ENCODE data around the gene PACRG. TPM values are rescaled to one million over a fixed set of nuclear protein-coding genes. Genes with fewer than 3 reads are reported as not detected.

PACRG gene
- total and polyA plus RNA-seq, 2 experiments from 2014 or later: 0.17 to 0.68 TPM

- Histone ChIP-seq H2AFZ (no peak overlapping the region), H3K27ac (ENCODE audit: low read depth) (no peak overlapping the region), H3K9me2 (ENCODE audit: insufficient read depth) (no peaks in the 10 kb centered on the region), H3K36me3 (ENCODE audit: insufficient read depth) (no peaks in the 10 kb centered on the region), H4K20me1 (replicated peaks; ENCODE audit: insufficient read depth) (no peaks in the 10 kb centered on the region), H3K79me2 (replicated peaks; ENCODE audit: insufficient read depth) (no peaks in the 10 kb centered on the region), H3K4me3 (no peak overlapping the region), H3F3A (replicated peaks; ENCODE audit: low read depth) (no peaks in the 10 kb centered on the region), H3K4me2 (no peak overlapping the region), H3K27me3 (ENCODE audit: insufficient read depth) (no peaks in the 10 kb centered on the region), H3K4me1 (ENCODE audit: insufficient read depth) (no peaks in the 10 kb centered on the region)
- ATAC-seq: no peak
- Mint-ChIP-seq H3K9me3 (peaks cover 7% of the 10 kb centered on the region; the same call in 1 of the 3 replicates), H3K4me1 (peaks cover 4% of the 10 kb centered on the region), H3K4me3 (no peak overlapping the region), H3K27me3 (ENCODE audit: insufficient read depth, low read depth, poor library complexity) (peaks cover 3% of the 10 kb centered on the region), H3K27ac (no peak overlapping the region), H3K36me3 (ENCODE audit: low read depth) (peaks cover 3% of the 10 kb centered on the region; the same call in 2 of the 3 replicates)
- TF ChIP-seq CREB1 (CRISPR knock-in tag; IDR thresholded peaks at IDR 0.05; ENCODE audit: low read depth): no peak
- TF ChIP-seq REST (IDR thresholded peaks at IDR 0.05; ENCODE audit: unreplicated experiment): no peak
- TF ChIP-seq ZNF331 (CRISPR knock-in tag; IDR thresholded peaks at IDR 0.05; ENCODE audit: low read depth): no peak
- no peak for TF ChIP-seq NANOG (IDR thresholded peaks at IDR 0.05; ENCODE audit: borderline replicate concordance)
- no peak for TF ChIP-seq CTCF (conservative IDR thresholded peaks at IDR 0.05; ENCODE audit: low read depth in 2 of 2)
- TF ChIP-seq ZNF462 (CRISPR knock-in tag; IDR thresholded peaks at IDR 0.05): no peak
- TF ChIP-seq POLR2AphosphoS5 (IDR thresholded peaks at IDR 0.05; ENCODE audit: low read depth): no peak
- TF ChIP-seq ETS1 (IDR thresholded peaks at IDR 0.05): no peak
- no peak for TF ChIP-seq STAT1 (IDR thresholded peaks at IDR 0.05; ENCODE audit: unreplicated experiment)
- TF ChIP-seq JUNB (IDR thresholded peaks at IDR 0.05; ENCODE audit: unreplicated experiment): no peak
- TF ChIP-seq EZH2phosphoT487 (IDR thresholded peaks at IDR 0.05; ENCODE audit: unreplicated experiment): no peak
- no peak for TF ChIP-seq ZNF114 (CRISPR knock-in tag; IDR thresholded peaks at IDR 0.05)
- TF ChIP-seq EZH2 (IDR thresholded peaks at IDR 0.05; ENCODE audit: low read depth, unreplicated experiment): no peak
- no peak for DNase-seq (ENCODE audit: low spot score)
Measured at GRCh38 chr6:163327165-163327880, 599.5 kb downstream of the PACRG start.
